HG02588 (cell line): ENCODE measurements around the gene GADD45A.
"Not testable (repeated sequence)": the region's sequence is repeated elsewhere in the genome, so short reads cannot be mapped to it uniquely, and the experiment has no call there.

Experiments used
- ATAC-seq: cut with Tn5 transposase; IDR thresholded peaks from one replicate; pipeline ENCODE4 v1.9.1; 2021; ENCODE audit warnings: mild to moderate bottlenecking, moderate library complexity; ENCODE audit not compliant: unreplicated experiment

The GADD45A gene

DNA sequence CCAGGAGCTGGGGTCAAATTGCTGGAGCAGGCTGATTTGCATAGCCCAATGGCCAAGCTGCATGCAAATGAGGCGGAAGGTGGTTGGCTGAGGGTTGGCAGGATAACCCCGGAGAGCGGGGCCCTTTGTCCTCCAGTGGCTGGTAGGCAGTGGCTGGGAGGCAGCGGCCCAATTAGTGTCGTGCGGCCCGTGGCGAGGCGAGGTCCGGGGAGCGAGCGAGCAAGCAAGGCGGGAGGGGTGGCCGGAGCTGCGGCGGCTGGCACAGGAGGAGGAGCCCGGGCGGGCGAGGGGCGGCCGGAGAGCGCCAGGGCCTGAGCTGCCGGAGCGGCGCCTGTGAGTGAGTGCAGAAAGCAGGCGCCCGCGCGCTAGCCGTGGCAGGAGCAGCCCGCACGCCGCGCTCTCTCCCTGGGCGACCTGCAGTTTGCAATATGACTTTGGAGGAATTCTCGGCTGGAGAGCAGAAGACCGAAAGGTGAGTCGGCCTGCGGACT lies at the start of gene GADD45A:
Gene GADD45A, plus strand, starts transcription at position 135 of the 491 bp plus-strand sequence. Its CDS starts 294 bp downstream, at position 429.
- ATAC-seq = peak; percentile 81

GRCh38 chr1:67636146-67636545 lies 48.9 kb upstream of the GADD45A start:
- no peak for ATAC-seq

GRCh38 chr1:67639361-67639760 lies 45.6 kb upstream of the GADD45A start:
- ATAC-seq = no peak

GRCh38 chr1:67642629-67643028 lies 42.4 kb upstream of the GADD45A start:
- ATAC-seq = no peak

DNA sequence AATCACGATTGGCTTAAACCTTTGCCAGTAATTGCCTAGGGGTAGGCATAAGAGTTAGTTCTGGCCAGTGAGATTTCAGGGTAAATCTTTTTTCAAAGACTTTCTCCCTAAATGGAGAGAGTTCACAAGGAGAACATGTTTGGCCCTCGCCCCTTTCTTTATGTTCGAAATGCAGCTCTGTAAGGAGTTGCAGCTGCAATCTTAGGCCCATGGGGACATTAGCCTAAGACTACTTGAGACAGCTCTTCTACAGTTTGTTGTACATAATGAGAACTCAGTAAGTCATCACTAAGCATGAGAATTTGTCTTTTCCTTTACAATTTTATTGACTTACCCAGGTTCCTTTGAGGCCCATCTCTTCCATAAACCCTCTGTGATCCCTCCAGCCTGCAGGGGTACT lies 40.4 kb upstream of the GADD45A start:
- ATAC-seq = no peak

- ATAC-seq = no peak
Observed at GRCh38 chr1:67645495-67646144, 39.4 kb upstream of the GADD45A start.

GRCh38 chr1:67646145-67647035 lies 38.6 kb upstream of the GADD45A start:
- ATAC-seq = no peak

- ATAC-seq = no peak
Observed at GRCh38 chr1:67647036-67647798, 37.8 kb upstream of the GADD45A start.

- no peak for ATAC-seq
Observed at GRCh38 chr1:67647814-67648358, 37.1 kb upstream of the GADD45A start.

DNA sequence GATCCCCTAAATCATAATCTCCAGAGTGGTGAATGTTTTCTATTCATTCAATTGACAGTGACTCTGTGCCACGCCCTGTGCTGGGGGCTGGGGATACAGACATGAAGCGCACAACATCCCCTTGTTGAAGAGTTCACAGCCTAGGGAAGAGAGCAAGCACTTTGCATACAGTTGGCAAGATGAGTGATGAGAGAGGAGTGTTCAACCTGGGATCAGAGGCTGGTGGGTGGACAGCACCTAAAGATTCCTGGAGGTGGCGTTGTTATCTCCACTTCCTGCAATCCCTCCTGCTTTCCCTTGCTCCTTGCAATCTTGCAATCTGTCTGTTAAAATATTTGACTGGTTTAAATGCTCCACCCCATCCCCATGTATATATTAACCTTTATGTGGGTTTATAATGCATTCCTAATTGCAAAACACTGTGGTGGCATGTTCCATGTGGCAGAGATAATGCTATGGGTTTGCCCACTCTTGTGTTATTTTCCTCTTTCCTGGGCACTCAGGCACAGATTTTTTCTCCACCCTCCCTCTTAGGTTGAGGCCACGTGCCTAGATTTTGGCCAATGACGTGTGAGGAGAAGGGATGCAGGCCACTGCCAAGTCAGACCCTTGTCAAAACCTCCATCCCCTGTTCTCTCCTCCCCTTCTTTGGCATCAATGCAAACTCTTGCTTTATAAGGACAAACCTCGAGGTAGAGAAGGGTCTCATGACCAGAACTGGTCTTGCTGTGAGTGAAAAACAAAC lies 36.2 kb upstream of the GADD45A start:
- no peak for ATAC-seq

- no peak for ATAC-seq
Observed at GRCh38 chr1:67650061-67650460, 34.9 kb upstream of the GADD45A start.

DNA sequence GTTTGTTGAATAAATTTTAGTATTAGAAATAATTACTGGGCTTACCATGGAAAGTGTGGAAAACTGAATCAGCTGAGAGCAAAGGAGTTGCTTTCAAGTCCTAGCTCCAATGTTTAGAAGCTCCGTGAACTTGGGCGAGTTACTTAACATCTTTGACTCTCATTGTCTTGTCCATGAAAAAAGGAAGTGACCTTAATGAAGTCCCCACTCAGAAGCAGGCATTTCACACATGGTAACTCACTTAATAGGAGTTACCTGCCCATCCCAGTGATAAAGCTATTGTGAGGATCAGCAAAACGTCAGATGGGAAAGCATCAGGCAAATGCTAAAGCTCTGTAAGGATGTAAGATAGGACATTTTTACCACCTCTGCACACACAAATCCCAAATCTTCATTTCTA lies 34.0 kb upstream of the GADD45A start:
- no peak for ATAC-seq

- peak; percentile 58 for ATAC-seq
Observed at GRCh38 chr1:67652800-67653199, 32.2 kb upstream of the GADD45A start.

DNA sequence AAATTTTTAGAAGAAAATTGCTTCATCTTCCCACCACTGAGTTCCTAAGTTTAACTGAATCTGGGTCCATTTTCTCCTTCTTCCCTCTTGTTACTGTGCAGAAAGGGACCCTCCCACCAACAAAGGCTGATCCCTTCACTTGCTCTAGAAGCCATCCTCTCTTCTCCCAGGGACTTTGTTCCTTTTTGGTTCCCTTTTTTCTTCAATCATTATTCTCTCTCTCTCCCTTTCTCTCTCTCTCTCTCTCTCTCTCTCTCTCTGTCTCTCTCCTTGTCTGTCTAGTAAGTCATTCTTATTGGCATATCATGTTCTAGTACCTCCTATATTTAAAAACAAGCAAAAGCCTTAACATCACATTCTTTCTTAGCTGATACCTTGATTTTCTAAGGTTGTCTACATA lies 31.7 kb upstream of the GADD45A start:
- no peak for ATAC-seq

DNA sequence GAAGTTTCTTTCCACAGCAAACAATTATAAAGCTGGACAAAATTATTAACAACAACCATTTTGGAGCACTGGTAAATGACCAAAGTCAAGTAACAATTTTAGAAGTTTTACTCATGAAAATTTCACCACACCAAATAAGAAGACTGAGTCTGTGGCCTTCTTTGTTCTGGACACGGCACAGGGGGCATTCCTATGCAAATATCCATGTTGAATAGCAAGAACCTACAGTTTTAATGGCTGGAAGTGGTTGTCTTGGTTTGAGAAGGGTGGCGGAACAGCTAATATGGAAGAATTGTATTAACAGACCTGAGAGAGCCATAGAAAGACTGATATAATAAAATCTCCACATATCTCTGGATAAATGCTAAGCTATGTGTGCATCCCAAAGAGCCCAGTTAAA lies 29.4 kb upstream of the GADD45A start:
- no peak for ATAC-seq

DNA sequence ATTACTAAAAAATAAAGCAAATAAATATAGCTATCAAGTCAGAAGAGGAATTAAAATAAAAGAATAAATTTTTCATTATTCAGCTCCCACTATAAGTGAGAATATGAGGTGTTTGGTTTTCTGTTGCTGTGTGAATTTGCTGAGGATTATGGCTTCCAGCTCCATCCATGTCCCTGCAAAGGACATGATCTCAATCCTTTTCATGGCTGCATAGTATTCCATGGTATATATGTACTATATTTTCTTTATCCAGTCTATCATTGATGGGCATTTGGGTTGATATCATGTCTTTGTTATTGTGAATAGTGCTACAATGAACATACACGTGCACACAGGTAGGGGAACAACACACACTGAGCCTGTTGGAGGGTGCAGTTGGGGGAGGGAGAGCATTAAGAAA lies 27.8 kb upstream of the GADD45A start:
- not testable (repeated sequence) for ATAC-seq

- ATAC-seq = no peak
Observed at GRCh38 chr1:67659229-67659628, 25.8 kb upstream of the GADD45A start.

DNA sequence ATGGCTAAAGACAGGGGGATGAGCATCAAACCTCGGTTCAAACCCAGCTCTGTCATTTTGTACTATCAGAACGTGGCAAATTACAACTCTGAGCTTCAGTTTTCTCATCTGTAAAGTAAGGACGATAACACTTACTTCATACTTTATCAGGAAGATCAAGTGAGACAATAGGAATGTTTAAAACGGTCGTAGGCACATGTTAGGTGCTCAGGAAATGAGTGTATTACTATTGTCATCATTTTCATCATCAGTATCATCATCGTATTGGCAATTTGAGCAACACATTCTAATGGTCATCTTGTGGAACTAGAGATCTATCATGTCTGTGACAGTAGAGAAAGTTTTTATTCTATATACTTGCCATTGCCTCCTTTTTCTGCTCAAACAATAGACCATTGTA lies 22.1 kb upstream of the GADD45A start:
- ATAC-seq = no peak

- no peak for ATAC-seq
Observed at GRCh38 chr1:67664048-67664447, 21.0 kb upstream of the GADD45A start.

DNA sequence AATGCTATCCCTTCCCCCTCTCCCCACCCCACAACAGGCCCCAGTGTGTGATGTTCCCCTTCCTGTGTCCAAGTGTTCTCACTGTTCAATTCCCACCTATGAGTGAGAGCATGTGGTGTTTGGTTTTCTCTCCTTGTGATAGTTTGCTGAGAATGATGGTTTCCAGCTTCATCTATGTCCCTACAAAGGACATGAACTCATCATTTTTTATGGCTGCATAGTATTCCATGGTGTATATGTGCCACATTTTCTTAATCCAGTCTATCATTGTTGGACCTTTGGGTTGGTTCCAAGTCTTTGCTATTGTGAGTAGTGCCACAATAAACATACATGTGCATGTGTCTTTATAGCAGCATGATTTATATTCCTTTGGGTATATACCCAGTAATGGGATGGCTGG lies 19.7 kb upstream of the GADD45A start:
- ATAC-seq = not testable (repeated sequence)
